ENCODE results near the gene BEST1.

BEST1 gene

GRCh38 chr11:61923166-61924063 is 26.7 kb upstream of the BEST1 start:
- no peak overlapping the region for H3K9ac ChIP-seq
- H3K27ac ChIP-seq = peak overlapping the region; percentile 78
- H3K27me3 ChIP-seq (ENCODE audit: control insufficient read depth, insufficient read depth, low read length) = no peaks in the 10 kb centered on the region
- H2AFZ ChIP-seq = peak overlapping the region; percentile 71
- H3K79me2 ChIP-seq = no peaks in the 10 kb centered on the region
- H3K9me3 ChIP-seq (ENCODE audit: control insufficient read depth, low read length) = no peaks in the 10 kb centered on the region
- no peak for TF ChIP-seq CTCF (IDR thresholded peaks at IDR 0.05)
- H3K36me3 ChIP-seq (ENCODE audit: control insufficient read depth, insufficient read depth, low read length) = no peaks in the 10 kb centered on the region
- no peak overlapping the region for H3K4me2 ChIP-seq (ENCODE audit: low read length)
- H3K4me1 ChIP-seq = peaks cover 12% of the 10 kb centered on the region
- H3K4me3 ChIP-seq (ENCODE audit: low read depth, low read length) = no peak overlapping the region

GRCh38 chr11:61924064-61924455 is 26.1 kb upstream of the BEST1 start:
- H3K79me2 ChIP-seq = no peaks in the 10 kb centered on the region
- TF ChIP-seq CTCF (IDR thresholded peaks at IDR 0.05) = no peak
- no peaks in the 10 kb centered on the region for H3K36me3 ChIP-seq (ENCODE audit: control insufficient read depth, insufficient read depth, low read length)

GRCh38 chr11:61925736-61926135 is 24.4 kb upstream of the BEST1 start:
- no peak overlapping the region for H3K9ac ChIP-seq
- no peak overlapping the region for H2AFZ ChIP-seq
- no peak overlapping the region for H3K4me3 ChIP-seq (ENCODE audit: low read depth, low read length)
- peaks cover 12% of the 10 kb centered on the region for H3K4me1 ChIP-seq
- no peaks in the 10 kb centered on the region for H3K36me3 ChIP-seq (ENCODE audit: control insufficient read depth, insufficient read depth, low read length)
- no peaks in the 10 kb centered on the region for H3K9me3 ChIP-seq (ENCODE audit: control insufficient read depth, low read length)
- TF ChIP-seq CTCF (IDR thresholded peaks at IDR 0.05) = no peak
- no peak overlapping the region for H3K4me2 ChIP-seq (ENCODE audit: low read length)
- no peaks in the 10 kb centered on the region for H3K79me2 ChIP-seq
- H3K27me3 ChIP-seq (ENCODE audit: control insufficient read depth, insufficient read depth, low read length) = no peaks in the 10 kb centered on the region
- H3K27ac ChIP-seq = no peak overlapping the region

More at GRCh38 chr11:61924064-61924455, 26.1 kb upstream of the BEST1 start:
- Histone ChIP-seq H3K27ac (peak overlapping the region; percentile 78), H3K9ac (no peak overlapping the region), H3K27me3 (ENCODE audit: control insufficient read depth, insufficient read depth, low read length) (no peaks in the 10 kb centered on the region), H2AFZ (peak overlapping the region; percentile 71), H3K4me3 (ENCODE audit: low read depth, low read length) (no peak overlapping the region), H3K4me1 (peaks cover 12% of the 10 kb centered on the region), H3K9me3 (ENCODE audit: control insufficient read depth, low read length) (no peaks in the 10 kb centered on the region), H3K4me2 (ENCODE audit: low read length) (no peak overlapping the region)

- no peak overlapping the region for H3K4me2 ChIP-seq (ENCODE audit: low read length)
- TF ChIP-seq CTCF (IDR thresholded peaks at IDR 0.05) = no peak
- no peak overlapping the region for H3K9ac ChIP-seq
- no peaks in the 10 kb centered on the region for H3K36me3 ChIP-seq (ENCODE audit: control insufficient read depth, insufficient read depth, low read length)
- H3K4me3 ChIP-seq (ENCODE audit: low read depth, low read length) = no peak overlapping the region
- no peaks in the 10 kb centered on the region for H3K27me3 ChIP-seq (ENCODE audit: control insufficient read depth, insufficient read depth, low read length)
- no peaks in the 10 kb centered on the region for H3K9me3 ChIP-seq (ENCODE audit: control insufficient read depth, low read length)
- H3K4me1 ChIP-seq = peaks cover 12% of the 10 kb centered on the region
- H3K79me2 ChIP-seq = no peaks in the 10 kb centered on the region
- H2AFZ ChIP-seq = no peak overlapping the region
- no peak overlapping the region for H3K27ac ChIP-seq
Observed at GRCh38 chr11:61926235-61926634, 23.9 kb upstream of the BEST1 start.

- H3K27ac ChIP-seq = no peak overlapping the region
- H3K79me2 ChIP-seq = no peaks in the 10 kb centered on the region
- no peak overlapping the region for H3K4me2 ChIP-seq (ENCODE audit: low read length)
- no peaks in the 10 kb centered on the region for H3K36me3 ChIP-seq (ENCODE audit: control insufficient read depth, insufficient read depth, low read length)
- TF ChIP-seq CTCF (IDR thresholded peaks at IDR 0.05) = no peak
- no peaks in the 10 kb centered on the region for H3K27me3 ChIP-seq (ENCODE audit: control insufficient read depth, insufficient read depth, low read length)
- no peaks in the 10 kb centered on the region for H3K9me3 ChIP-seq (ENCODE audit: control insufficient read depth, low read length)
- H3K4me3 ChIP-seq (ENCODE audit: low read depth, low read length) = no peak overlapping the region
- no peak overlapping the region for H3K9ac ChIP-seq
- H3K4me1 ChIP-seq = peaks cover 12% of the 10 kb centered on the region
- H2AFZ ChIP-seq = no peak overlapping the region
Observed at GRCh38 chr11:61927501-61927900, 22.6 kb upstream of the BEST1 start.
